CD4-positive, alpha-beta T cell treated with Interleukin-4 for 1 hour (primary cell): ENCODE results near the gene IL22RA1.

ENCODE experiments used
- DNase-seq, 2 donors: peaks; one replicate each; pipeline ENCODE4 v3.0.0-alpha.2; 2020 to 2022

The IL22RA1 gene

DNA sequence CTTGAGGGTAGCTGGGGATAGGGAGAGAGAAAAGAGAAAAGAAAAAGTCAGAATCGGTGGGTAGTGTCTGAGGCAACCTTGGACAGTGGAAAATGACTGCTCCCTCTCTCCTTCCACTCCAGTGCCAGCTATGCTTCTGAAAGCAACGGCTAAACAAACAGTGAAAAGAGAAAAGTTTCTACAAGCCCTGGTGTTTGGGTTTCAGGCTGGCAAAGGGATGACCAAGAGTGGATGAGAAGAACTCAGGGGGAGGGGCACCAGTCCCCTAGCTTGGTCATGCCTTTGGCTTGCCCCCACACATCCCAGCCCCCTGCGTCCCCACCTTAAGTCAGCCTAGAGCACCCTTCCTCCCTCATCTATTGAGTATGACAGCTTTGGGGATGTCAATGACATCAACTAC lies 8.6 kb downstream of the IL22RA1 start:
- DNase-seq = no peak

DNA sequence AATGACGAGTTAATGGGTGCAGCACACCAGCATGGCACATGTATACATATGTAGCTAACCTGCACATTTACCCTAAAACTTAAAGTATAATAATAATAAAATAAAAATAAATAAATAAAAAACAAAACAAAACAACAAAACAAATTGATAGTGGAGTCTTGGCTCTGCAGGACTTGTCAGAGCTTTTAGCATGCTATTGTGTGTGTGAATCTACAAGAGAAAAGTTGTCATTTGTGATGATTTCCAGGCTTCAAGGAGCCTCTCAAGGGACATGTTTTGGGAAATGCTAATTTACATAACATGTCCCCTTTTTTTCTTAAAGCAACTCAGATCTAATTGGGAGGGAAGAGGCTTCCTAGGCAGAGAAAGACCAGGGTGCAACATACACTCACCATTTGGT lies 9.1 kb downstream of the IL22RA1 start:
- no peak for DNase-seq

DNA sequence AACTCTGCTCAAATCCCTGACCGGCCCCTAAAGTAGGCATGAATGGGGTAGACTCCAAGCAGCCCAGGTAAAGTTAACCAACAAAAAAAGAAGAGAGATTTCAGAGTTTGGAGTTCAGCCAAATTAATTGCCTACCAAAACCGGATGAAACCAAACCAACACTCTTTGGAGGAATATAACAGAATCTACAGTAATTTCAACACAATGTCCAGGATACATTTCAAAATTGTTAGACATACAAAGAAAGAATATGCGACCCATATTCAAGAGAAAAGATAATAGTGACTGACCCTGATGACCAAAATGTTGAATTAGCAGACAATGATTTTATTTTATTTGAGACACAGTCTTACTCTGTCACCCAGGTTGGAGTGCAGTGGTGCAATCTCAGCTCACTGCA lies 12.6 kb downstream of the IL22RA1 start:
- no peak for DNase-seq

DNA sequence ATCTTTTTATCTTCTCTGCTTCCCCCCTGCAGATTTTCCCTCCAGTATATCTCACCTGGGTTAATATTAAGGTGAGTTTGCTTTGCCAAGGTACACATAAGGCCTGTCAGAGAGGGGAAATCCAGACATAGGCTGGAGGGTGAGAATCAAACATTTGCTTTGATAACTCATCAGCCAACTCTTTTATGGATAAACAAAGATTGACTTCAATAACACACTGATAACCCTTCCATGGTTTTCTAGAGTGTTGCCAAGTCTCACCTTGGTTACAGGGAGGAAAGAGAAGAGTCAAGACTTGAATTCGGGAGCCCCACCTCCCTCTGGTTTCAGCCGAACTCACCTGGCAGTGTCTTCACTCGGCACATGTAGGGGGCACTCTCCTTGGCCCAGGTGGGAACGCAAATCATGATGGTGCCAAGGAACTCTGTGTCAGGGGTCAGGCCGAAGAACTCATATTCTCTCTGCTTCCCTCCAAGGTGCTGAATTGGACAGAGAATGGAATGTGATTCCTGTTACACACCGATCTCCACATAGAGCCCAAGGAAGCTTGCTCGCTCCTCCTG lies 15.1 kb downstream of the IL22RA1 start:
- DNase-seq = no peak

DNA sequence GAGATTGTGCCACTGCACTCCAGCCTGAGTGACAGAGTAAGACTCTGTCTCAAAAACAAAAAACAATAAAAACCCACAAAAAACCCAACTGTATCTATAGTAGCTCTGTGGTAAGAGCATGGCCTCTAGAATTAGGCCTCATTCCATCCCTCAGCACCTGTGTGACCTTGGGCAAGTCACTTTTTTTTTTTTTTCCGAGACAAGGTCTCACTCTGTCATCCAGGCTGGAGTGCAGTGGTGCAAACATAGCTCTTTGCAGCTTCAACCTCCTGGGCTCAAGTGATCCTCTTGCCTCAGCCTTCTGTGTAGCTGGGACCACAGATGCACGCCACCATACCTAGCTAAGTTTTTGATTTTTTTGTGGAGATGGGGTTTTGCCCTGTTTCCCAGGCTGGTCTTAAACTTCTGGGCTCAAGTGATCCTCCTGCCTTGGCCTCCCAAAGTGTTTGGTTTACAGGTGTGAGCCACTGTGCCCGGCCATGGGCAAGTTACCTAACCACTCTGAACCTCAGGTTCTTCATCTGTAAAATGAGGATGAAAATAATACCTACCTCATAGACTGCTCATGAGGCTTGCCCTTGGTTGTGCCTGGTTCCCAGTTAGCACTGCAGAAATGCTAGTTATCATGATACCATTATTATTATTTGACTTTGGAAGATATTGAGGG lies 15.7 kb downstream of the IL22RA1 start:
- no peak for DNase-seq

DNA sequence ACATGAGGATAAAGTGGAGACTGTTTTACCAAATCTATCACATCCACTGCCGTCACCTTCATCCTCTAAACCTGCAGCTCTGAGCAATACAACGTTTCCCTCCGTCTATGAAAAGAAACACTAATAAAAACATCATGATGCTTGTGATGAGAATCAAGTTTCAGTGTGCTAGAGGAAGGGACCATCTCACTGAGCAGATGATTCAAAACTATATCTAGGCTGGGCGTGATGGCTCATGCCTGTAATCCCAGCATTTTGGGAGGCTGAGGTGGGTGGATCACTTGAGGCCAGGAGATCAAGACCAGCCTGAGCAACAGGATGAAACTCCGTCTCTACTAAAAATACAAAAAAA lies 16.3 kb downstream of the IL22RA1 start:
- no peak for DNase-seq

DNA sequence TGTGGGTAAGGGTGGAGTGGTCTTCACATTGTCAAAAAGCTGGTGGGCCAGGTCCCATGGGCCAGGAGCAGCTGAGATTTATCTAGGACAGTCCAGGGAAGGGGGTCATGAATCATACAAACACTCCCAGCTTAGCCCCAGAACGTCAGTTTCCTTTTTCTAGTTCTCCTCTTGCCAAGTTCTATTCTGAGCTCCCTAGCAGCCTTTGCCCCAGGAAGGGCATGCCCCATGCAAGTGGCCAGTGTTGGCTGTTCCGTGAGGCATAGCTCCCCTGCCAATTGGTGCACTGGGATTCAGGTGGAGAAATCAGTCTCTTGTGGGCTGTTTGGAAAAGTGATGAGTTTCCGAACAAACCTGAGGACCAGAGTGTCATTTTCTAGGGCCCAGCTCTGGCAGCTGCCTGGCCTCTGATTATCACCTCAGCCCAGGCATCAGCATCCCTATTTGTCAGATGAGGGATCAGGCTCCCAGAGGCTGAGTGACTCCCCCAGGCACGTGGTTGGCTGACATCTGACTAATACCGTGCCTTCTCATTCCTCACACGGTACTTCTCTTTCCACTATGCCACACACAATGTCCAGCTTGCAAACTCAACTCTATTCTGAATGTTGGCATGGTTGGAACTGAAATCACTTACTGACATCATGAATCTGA lies 16.8 kb downstream of the IL22RA1 start:
- no peak for DNase-seq

DNA sequence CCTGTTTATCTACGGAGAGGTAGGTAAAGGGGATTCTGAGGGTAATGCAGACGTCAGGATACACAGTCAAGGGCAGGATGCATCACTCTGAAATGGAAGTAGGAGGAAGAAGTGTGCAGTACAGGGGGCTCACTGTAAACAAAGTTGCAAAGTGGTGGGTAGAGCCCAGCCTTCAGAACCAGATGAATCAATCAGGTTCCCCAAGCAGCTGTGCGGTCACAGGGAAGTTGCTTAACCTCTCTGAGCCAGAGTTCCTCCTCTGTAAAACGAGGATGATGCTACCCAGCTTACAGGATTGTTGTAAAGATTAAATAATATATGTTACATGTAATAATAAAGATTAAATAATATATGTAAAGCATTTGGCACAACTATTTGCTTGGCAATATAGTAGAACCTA lies 17.5 kb downstream of the IL22RA1 start:
- DNase-seq = no peak

DNA sequence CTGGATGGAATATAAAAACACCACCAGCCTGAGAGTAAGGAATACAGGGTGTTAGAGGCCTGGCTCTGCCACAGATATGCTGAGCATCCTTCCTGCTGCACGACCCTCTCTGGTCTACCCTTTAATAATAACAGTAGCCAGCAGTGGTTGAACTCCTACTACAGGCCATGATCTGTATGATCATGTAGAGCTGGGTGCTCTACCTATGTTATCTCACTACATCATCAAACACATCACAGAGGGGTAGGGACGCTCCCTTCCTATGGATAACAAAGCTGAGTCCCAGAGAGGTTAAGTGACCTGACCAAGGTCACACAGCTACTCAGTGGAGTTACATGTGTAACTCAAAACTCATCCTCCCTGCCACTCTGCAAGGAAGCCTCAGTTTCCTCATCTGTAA lies 18.0 kb downstream of the IL22RA1 start:
- DNase-seq = no peak

DNA sequence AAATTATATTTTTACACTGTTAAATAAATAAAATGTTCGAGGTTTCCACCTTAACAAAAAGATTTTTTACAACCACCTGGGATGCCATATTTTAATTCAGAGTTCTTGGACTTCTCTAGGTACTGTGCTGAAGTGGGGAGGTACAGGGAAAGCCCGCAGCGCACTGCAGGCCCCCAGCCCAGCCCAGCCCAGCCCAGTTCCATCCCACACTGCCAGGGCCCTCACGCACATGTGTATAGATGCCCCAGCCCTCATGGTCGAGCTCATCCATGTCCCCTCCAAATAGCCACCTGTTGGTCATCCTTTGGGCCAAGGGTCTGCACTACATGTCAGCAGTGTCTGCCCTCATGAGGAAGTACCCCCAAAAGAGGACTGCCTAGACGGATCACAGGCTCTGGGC lies 19.3 kb downstream of the IL22RA1 start:
- no peak for DNase-seq

DNA sequence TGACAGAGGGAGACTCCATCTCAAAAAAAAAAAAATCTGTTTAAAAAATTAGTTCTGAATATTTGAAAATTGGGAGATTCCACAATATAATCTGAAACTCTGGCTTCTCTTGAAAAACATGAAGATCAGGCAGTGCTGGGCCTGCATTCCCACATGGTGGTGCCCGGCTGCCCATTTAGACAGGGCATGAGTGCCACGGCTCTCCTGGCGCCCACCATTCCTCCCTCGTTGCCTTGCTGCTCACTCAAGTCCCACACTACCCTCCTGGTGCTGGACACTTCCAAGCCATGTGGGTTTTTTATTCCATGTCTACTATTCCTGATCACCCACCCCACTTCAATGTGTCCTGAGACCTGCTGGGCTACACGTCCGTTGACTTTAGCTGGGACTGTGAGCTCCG lies 20.2 kb downstream of the IL22RA1 start:
- DNase-seq = no peak

DNA sequence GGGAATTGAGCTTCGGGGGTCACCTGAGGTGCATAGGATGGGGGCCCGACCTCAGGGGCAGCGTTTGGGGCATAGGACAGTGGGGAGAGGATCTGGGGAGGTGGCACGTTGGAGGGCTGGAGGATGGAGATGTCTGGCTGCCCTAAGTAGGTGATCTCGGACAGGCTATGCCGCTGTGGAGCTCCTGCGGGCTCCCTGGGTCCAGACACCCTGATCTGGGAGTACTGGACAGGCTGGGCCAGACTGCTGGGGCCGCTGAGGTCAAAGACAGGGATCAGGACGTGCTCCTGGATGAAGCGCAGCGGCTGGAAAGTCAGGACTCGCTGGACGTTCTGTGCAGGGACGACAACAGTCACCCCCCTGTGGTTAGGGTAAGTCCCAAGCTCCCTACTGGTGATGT lies 21.5 kb downstream of the IL22RA1 start:
- DNase-seq = no peak

DNA sequence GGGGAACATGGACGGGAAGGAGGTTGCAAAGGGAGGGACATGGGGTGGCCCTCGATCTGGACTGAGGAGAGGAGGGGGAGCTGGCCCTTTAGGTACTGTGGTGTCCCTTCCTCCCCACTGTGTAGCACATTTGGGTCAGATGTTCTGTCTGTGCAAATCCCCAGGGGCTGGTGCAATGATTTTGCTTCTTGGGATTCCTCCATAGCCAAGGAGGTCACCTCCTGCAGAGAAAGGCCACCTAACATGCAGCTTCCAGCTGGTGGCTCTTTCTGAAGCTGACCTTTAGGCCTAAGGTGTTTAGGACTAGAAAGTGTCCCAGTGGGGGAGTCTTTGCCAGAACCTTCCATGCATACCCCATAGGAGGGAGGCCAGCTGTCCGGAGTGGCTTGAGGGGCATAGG lies 22.0 kb downstream of the IL22RA1 start:
- no peak for DNase-seq

DNA sequence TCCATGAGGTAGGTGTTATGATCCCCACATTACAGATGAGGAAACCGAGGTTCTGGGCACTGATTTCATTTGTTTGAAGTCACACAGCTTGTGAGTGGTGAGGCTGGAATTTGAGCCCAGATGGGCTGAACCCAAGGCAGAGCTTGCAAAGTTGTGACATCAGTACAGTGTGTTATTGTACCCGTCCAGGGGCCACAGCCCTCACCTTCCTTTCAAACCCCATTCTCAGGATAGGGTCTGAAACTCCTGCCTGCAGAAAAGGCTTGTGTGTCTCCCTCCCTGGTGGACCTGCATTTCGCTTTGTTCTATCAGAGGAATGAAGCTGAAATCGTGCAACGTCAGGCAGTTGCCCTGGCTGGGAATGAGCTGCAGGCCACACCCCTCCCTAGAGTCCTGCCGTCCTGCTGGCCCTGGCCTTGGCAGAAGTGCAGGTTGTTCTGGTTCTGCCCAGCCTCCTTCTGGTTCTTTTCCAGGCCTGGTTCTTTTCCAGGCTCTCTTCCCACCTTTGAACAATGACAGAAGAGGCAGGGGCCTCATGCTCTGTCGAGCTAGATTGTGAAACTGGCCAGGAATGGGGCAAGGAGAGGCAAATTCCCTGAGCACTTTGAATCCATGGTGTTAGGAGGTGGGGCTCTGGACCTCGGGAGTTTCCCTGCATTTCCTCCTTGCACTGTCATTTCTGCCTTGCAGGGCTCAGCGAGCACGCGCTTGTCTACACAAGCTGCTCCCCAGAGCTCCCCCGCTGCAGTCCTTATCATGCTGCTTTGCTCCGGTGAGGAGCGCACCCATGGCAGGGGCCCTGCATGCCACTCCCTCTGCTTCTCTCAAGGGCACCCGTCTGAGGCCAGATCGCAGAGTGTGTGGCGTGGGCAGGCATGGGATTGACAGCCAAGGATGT lies 22.8 kb downstream of the IL22RA1 start:
- DNase-seq = no peak

DNA sequence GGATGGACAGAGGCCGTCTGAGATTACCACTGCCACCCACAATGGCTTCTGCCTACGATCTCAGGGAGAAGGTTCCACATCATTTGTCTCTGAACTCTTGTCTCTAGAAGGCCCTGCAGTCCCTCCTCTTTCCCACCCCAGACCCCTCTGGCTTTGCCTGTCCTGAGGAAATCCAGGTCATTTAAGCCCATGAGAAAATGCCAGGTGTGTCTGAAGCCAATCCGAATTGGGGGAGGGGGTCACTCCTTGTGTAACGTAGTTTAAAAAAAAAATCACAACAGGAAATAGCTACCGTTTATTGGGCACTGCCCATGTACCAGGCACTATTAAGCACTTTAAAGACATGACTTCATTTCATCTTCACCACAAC lies 23.5 kb downstream of the IL22RA1 start:
- DNase-seq = no peak

DNA sequence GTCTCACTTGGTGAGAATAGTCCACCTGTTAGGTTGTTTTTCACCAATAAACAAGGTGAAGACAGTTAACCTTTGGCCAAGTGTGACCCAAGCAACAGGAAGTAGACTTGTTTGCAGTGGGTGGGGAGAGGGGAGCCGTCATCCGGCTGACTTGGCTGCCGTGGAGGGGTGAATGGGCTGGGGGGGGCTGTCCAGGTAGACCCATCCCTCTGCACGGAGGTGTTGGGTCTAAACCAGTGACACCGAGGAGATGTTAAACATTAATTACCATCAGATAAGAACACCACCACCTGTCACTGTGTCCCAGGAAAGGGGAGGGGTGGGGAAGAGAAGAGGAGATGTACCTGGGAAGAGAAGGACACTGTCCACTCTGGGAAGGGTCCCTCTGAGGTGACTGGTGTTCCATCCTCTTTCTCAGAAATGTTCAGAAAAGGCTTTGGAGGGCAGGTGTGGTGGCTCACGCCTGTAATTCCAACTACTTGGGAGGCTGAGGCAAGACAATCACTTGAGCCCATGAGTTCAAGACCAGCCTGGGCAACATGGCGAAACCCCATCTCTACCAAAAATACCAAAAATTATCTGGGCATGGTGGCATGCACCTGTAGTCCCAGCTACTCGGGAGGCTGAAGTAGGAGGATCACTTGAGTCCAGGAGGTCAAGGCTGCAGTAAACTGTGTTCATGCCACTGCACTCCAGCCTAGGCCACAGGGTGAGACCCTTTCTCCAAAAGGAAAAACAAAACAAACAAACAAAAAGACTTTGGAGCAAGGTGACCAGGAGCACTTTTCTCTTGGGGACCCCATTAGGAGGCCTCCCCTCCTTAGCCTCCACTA lies 24.3 kb downstream of the IL22RA1 start:
- DNase-seq = no peak

DNA sequence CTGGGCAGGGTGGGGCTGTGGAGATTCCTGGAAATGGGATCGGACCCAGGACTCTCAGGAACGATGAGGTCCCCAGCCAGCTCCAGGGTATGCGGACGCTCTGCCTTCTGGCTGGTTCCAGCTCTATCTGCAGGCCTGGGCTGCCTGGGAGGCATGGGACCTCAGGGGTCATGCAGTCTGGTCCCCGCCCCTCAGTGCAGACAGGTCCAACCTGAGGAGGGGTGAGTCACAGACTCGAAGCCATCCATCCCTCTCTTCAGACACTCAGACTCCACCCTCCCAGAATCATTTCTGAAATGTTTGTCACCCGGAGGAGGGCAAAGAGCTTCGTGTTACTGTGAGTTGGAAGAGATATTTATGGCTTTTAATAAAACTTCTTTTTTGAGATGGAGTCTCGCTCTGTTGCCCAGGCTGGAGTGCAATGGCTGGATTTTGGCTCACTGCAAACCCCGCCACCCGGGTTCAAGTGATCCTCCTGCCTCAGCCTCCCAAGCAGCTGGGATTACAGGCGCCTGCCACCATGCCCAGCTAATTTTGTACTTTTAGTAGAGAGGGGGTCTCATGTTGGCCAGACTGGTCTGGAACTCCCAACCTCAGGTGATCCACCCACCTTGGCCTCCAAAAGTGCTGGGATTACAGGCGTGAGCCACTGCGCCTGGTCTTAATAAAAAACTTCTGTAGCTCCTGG lies 25.1 kb downstream of the IL22RA1 start:
- DNase-seq = no peak

DNA sequence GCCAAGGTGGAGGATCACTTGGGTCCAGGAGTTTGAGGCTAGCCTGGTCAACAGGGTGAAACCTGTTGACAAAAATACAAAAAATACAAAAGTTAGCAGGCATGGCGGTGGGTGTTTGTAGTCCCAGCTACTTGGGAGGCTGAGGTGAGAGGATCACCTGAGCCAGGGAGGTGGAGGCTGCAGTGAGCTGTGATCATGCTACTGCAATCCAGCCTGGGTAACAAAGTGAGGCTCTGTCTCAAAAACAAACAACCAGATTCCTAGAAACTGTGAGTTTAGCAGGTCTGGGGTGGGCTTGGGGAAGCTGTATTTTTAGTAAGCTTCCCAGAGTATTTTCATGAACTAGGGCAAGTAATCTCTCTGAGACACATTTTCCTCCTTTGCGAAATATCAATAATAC lies 25.8 kb downstream of the IL22RA1 start:
- no peak for DNase-seq

DNA sequence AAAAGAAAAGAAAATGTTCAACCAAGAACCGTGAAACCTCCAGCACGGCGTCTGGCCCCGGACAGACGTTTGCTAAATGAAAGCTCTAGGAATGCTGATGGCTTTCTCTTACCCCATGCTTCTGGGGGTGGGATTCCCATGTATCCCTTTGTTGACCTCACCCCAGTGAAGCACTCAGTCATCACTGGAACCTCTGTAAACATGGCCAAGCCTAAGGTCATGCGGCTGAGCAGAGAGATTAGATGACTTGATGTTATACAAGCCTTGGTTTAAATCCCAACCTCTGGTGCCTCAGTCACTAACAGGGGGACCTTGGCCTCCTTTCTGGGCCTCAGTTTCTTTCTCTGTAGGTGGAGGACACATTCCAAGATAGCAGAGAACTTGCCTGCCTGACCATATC lies 28.2 kb downstream of the IL22RA1 start:
- DNase-seq = no peak

DNA sequence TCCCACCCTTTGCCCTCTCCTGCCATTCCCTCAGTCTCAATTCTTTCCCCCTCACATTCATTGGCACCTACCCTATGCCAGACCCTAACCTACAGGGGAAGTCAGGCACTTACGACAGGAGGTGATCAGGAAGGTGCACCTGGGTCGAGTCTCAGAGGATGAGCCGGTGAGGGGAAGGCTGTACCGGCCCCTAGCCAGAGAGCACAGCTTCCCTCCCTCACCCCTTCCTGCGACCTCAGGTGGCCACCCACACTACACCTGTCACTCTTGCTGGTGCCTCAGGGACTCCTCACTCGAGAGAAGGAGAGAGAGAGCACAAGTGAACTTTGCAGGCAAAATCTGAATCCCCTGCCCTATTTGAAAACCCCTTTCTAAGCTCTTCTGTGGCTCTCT lies 29.3 kb downstream of the IL22RA1 start:
- no peak for DNase-seq

DNA sequence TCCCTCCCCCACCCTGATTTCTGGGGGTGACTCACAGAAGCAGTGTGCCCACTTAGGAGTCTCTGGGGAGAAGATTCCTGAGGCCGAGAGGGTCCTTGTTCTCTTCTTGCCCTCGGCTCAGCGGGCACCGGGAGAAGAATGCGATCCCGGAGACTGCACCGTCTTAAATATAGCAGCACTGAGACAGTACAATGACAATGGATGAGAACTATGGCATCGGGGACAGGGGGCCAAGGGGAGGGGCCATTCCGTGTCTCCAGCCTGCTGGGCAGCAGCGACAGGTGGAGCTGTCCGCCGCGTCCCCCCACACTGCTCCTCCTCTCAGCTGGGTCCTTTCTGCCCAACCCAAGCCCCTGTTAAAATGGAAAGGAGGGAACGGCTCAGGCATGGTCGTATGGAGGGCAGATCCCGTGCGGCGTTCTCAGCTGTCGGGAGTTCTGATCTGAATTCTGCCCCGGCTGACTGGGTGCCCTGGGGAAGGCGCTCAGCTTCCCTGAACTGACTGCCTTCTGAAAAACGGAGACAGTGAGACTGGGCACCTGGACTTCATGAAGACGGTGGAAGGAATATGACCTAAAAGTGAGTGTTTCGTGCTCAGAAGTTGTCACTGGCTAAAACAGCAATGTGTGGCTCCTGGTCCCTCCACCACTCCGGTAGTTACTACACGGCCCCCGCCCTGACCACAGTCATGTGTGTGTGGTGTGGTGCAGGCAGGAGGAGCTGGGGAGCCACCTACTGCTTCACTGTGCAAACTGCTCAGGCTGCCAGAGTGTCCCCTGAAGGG lies 30.8 kb downstream of the IL22RA1 start, which contains the start of gene MYOM3:
Gene MYOM3 (minus strand): TSS at position 140 of the 784 bp plus-strand sequence. CDS start 3,499 bp downstream, outside the sequence.
- DNase-seq = peak; percentile 48 to 53
